Astrocyte of the cerebellum (primary cell): ENCODE data around the gene CARS1.
A peak's percentile ranks its signal among the peaks of the same experiment; 100 is the strongest.

Experiments used
- DNase-seq: peaks from one replicate; pipeline ENCODE4 v3.0.0-alpha.2; 2011; ENCODE audit warnings: low read depth
- H3K4me3 ChIP-seq: 2 replicates; pipeline ENCODE4 v1.5.1; 2011; ENCODE audit warnings: mild to moderate bottlenecking, low read depth, low read length, moderate library complexity
- in situ Hi-C: cut with HindIII; loops from 2 replicates; pipeline ENCODE4 v1.10.0; 2017; ENCODE audit warnings: low sequenced_read_pairs
- TF ChIP-seq, protein P1 (sequence below): IDR thresholded peaks from 2 replicates; pipeline ENCODE4 v1.5.1; 2012; ENCODE audit warnings: low read length, low read depth, moderate library complexity, mild to moderate bottlenecking; ENCODE audit errors: missing control alignments

Gene CARS1

DNA sequence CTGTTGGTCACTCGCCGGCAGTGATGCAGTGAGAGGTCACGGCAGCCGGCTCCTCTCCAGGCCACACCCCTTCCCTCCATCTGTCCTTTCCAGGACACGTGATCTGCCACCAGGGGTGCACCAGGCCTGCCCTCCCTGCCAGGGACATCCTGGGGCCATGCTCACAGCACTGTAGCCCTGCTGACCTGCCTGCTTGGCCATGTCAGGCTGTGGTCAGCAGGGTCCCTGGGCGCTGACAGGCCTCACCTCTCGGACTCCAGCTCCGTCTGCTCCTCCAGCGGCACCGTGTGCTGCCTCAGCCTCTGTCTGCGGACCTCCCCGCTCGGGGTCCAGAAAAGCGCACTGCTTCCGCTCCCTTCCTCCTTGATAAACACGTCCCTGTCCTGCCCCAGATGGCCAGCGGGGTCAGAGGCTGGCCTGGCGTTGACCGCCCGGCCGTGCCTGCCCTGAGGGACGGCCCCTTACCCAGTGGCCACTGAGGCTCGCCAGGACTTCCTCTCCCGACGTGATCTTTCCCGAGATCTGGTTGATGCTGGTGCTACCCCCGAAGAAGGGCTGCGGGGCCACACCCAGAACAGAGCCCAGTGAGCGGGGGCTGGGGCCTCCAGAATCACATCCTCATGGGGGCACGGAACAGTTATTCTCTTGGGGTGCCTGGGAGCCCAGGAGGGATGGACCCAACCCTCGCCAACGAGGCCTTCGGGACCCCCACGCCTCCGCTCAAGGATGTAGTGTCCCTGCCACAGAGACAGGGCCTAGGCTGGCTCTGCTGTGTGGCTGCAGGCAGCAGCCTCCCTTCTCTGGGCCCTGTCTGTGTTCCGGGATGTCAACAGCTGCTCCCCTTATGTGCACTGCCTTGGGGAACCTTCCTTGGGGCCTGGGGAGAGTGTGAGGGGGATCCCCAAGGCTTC, 36.3 kb upstream of the CARS1 start:
- in situ Hi-C loops, result no loop called here
- no peak overlapping the region for H3K4me3 ChIP-seq
- TF ChIP-seq, protein P1, sequence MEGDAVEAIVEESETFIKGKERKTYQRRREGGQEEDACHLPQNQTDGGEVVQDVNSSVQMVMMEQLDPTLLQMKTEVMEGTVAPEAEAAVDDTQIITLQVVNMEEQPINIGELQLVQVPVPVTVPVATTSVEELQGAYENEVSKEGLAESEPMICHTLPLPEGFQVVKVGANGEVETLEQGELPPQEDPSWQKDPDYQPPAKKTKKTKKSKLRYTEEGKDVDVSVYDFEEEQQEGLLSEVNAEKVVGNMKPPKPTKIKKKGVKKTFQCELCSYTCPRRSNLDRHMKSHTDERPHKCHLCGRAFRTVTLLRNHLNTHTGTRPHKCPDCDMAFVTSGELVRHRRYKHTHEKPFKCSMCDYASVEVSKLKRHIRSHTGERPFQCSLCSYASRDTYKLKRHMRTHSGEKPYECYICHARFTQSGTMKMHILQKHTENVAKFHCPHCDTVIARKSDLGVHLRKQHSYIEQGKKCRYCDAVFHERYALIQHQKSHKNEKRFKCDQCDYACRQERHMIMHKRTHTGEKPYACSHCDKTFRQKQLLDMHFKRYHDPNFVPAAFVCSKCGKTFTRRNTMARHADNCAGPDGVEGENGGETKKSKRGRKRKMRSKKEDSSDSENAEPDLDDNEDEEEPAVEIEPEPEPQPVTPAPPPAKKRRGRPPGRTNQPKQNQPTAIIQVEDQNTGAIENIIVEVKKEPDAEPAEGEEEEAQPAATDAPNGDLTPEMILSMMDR, result no peak
- DNase-seq, result no peak

DNA sequence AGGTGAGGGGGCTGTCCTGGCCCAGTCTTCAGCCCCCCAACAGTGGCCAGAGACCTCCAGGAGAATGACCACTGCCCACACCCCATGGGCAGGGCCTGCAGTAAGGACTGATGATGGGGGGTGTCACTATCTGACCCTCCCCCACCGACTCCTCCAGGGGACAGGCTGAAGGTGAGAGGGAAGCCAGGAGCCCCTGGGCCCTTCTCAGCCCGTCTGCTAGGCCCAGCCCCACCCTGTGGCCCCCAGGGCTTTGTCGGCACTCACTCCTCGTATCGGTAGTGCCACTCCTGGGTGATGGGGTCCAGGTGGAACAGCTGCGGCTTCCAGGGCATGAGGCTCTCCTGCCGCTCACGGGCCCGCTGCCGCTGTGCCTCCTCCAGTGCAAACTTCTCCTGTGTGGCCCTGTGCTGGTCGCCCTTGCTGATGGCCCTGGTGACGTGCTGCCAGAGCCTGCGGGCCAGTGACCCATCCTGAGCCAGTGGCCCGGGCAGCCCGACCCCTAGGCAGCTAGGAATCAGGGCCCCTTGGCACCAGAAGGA, 35.4 kb upstream of the CARS1 start:
- H3K4me3 ChIP-seq, result no peak overlapping the region
- TF ChIP-seq, protein P1, result no peak
- in situ Hi-C loops, result no loop called here
- DNase-seq, result no peak

DNA sequence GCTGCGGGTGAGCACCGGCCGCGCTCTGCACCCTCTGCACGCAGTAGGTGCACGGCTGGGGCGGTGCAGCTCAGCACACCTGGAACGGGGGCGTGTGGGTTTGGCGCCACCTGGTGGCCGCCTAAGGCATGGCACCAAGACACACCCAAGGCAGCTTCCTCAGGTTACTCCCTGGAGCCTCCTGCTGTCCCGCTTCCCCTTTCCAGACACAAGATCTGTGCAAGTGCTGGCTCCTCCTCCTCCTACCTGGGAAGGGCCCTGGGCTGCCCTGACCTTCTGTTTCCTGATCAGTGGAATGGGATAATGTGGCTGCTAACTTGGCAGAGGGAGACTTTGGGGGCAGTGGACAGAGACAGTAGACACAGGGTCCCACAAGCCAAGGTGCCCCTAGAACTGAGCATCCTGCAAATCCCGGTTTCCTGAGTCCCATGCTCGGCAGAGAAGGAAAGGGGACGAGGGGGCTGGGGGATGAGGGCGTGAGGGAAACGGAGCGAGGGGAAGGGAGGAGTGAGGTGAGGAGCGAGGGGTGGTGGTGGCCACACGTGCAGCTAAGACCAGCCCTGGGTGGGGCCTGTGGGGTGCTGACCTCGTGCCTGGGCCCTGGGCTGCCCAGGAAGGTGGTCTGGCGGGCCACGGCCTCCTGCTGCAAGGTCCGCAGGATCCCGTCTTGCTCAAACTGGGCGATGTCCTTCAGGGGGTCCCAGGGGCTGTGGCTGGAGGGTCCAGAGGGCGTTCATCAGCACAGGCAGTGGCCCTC, 34.8 kb upstream of the CARS1 start:
- TF ChIP-seq, protein P1, result peak; percentile 97
- in situ Hi-C loops, result no loop called here
- peak; percentile 27 for DNase-seq
- no peak overlapping the region for H3K4me3 ChIP-seq

DNA sequence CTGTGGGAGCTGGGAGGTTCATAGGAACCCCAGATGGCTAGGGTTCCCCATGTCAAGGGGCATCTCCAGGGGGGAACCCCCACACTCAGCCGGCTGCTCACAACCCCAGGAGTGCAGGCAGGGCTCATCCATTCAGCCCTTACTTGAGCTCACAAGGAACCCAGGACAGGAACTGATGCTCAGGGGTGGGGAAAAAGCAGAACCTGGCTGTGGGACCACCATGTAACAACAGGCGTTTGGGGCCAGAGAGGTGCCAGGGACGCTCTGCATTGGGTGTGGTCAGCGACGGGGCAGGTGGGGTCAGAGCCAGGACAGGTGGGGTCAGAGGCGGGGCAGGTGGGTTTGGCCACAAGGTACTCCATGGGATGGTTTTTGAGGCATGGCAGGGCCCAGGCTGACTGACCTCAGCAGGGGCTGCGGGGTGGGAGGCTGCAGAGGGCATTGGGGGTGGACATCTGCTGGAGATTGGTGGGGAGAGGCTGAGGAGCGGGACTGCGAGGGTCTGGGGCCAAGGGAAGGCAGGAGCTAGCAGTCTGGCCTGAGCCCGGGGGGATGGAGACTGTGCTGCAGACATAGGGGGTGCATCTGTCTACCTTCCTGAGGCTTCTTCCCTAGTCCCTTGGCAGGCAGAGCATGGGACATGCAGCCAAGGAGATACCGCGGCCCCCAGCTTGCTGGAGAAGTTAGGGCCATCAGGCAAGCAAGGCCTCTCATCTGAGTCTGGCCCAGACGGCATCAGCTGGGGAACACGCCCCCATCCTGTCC, 34.0 kb upstream of the CARS1 start:
- no peak for DNase-seq
- H3K4me3 ChIP-seq, result no peak overlapping the region
- in situ Hi-C loops, result no loop called here
- TF ChIP-seq, protein P1, result no peak

DNA sequence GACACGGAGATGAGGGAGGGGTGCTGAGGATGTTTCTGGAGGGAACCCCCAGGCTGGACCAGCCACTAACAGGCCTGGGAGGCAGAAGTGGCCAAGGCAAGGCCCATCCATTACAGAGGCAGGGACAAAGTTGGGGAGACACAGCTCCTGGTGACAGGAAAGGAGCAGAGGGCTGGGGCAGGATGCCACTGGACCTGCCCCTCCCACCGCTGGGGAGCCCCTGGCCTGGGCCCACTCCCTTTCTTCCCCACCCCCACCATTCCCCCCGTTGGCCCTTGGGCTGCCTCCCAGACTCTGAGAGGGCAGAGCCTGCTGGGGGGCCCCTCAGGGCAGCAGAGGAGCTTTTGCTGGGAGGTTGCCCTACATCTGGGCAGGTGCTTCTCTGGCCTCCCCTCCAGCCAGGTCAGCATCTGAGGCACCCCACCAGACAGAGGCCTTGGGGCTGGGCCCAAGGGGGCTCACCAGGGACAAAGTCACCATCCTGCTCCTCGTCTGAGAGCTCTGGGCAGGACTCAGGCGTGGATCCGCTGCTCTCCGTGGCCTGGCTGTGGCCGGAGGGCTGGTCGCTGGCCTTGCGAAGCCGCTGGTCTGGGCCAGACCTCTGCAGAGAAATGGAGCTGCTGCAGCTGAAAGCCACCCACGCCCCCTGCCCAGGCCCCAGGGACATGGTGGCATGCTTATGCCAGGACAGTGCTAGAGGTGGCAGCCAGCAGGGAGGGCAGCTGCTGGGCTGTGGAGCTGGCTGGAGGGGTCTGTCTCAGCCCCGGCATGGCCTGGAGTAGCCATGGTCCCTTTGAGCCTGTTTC, 33.1 kb upstream of the CARS1 start:
- TF ChIP-seq, protein P1, result no peak
- H3K4me3 ChIP-seq, result no peak overlapping the region
- in situ Hi-C loops, result no loop called here

More for the DNA sequence above, 33.1 kb upstream of the CARS1 start:
- no peak for DNase-seq
